ENCODE results near the gene DVL1. TPM values are rescaled to one million over a fixed set of nuclear protein-coding genes. Genes with fewer than 3 reads are reported as not detected.

The DVL1 gene
- total and polyA plus RNA-seq, 9 of the 15 experiments (the other 6 are each of a cell fraction or from before 2014, with no cell fraction given) = 0.62 to 135 (median 24.3) TPM

- TF ChIP-seq RERE (CRISPR knock-in tag; IDR thresholded peaks at IDR 0.05; ENCODE audit: borderline replicate concordance) (0 out of 2 replicates have a peak, but pooled peaks have one; percentile 9), ZNF224 (CRISPR knock-in tag; IDR thresholded peaks at IDR 0.05) (no peak), CBX5 (IDR thresholded peaks at IDR 0.05; ENCODE audit: borderline replicate concordance, low read depth) (no peak), NCOA2 (IDR thresholded peaks at IDR 0.05; ENCODE audit: partially characterized antibody in 2 of 2) (no peak), KAT8 (IDR thresholded peaks at IDR 0.05; ENCODE audit: low read depth) (no peak), FOS (IDR thresholded peaks at IDR 0.05; ENCODE audit: extremely low read depth, insufficient read length) (peak; percentile 62), PRMT5 (CRISPR knock-in tag; IDR thresholded peaks at IDR 0.05) (peak; percentile 68; the same call in 1 of the 2 replicates), SAFB (IDR thresholded peaks at IDR 0.05; ENCODE audit: borderline replicate concordance, low read depth, low read length) (peak; percentile 58; the same call in 1 of the 2 replicates), TRIM24 (IDR thresholded peaks at IDR 0.05) (no peak), ATF1 (CRISPR knock-in tag; IDR thresholded peaks at IDR 0.05) (no peak), ATF1 (tag; IDR thresholded peaks at IDR 0.05) (0 out of 2 replicates have a peak, but pooled peaks have one; percentile 44)
- TF ChIP-seq, protein P1, sequence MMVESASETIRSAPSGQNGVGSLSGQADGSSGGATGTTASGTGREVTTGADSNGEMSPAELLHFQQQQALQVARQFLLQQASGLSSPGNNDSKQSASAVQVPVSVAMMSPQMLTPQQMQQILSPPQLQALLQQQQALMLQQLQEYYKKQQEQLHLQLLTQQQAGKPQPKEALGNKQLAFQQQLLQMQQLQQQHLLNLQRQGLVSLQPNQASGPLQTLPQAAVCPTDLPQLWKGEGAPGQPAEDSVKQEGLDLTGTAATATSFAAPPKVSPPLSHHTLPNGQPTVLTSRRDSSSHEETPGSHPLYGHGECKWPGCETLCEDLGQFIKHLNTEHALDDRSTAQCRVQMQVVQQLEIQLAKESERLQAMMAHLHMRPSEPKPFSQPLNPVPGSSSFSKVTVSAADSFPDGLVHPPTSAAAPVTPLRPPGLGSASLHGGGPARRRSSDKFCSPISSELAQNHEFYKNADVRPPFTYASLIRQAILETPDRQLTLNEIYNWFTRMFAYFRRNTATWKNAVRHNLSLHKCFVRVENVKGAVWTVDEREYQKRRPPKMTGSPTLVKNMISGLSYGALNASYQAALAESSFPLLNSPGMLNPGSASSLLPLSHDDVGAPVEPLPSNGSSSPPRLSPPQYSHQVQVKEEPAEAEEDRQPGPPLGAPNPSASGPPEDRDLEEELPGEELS (CRISPR knock-in tag; IDR thresholded peaks at IDR 0.05; ENCODE audit: borderline replicate concordance) = 0 out of 2 replicates have a peak, but pooled peaks have one; percentile 19
- TF ChIP-seq, protein P2, sequence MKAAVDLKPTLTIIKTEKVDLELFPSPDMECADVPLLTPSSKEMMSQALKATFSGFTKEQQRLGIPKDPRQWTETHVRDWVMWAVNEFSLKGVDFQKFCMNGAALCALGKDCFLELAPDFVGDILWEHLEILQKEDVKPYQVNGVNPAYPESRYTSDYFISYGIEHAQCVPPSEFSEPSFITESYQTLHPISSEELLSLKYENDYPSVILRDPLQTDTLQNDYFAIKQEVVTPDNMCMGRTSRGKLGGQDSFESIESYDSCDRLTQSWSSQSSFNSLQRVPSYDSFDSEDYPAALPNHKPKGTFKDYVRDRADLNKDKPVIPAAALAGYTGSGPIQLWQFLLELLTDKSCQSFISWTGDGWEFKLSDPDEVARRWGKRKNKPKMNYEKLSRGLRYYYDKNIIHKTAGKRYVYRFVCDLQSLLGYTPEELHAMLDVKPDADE (conservative IDR thresholded peaks at IDR 0.05; ENCODE audit: control insufficient read depth, low read depth, low read length) = peak; percentile 43; the same call in 1 of the 2 replicates
- TF ChIP-seq, protein P3, sequence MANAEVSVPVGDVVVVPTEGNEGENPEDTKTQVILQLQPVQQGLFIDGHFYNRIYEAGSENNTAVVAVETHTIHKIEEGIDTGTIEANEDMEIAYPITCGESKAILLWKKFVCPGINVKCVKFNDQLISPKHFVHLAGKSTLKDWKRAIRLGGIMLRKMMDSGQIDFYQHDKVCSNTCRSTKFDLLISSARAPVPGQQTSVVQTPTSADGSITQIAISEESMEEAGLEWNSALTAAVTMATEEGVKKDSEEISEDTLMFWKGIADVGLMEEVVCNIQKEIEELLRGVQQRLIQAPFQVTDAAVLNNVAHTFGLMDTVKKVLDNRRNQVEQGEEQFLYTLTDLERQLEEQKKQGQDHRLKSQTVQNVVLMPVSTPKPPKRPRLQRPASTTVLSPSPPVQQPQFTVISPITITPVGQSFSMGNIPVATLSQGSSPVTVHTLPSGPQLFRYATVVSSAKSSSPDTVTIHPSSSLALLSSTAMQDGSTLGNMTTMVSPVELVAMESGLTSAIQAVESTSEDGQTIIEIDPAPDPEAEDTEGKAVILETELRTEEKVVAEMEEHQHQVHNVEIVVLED (CRISPR knock-in tag; IDR thresholded peaks at IDR 0.05) = 0 out of 2 replicates have a peak, but pooled peaks have one; percentile 11
- TF ChIP-seq, protein P4, sequence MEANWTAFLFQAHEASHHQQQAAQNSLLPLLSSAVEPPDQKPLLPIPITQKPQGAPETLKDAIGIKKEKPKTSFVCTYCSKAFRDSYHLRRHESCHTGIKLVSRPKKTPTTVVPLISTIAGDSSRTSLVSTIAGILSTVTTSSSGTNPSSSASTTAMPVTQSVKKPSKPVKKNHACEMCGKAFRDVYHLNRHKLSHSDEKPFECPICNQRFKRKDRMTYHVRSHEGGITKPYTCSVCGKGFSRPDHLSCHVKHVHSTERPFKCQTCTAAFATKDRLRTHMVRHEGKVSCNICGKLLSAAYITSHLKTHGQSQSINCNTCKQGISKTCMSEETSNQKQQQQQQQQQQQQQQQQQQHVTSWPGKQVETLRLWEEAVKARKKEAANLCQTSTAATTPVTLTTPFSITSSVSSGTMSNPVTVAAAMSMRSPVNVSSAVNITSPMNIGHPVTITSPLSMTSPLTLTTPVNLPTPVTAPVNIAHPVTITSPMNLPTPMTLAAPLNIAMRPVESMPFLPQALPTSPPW (CRISPR knock-in tag; IDR thresholded peaks at IDR 0.05) = peak; percentile 91
Observed at GRCh38 chr1:1324524-1325287, 24.5 kb downstream of the DVL1 start, which contains the start of the genes CPTP and INTS11 (continued).
